GM19455 (cell line): Measurements from ENCODE around the gene SECTM1.

Experiments
- ATAC-seq: cut with Tn5 transposase; IDR thresholded peaks from one replicate; pipeline ENCODE4 v1.9.1; 2021; ENCODE audit not compliant: unreplicated experiment

Gene SECTM1

GRCh38 chr17:82282239-82283207 lies 51.0 kb downstream of the SECTM1 start:
- no peak for ATAC-seq

- ATAC-seq: no peak
Observed at GRCh38 chr17:82281502-82282238, 51.9 kb downstream of the SECTM1 start.

GRCh38 chr17:82281076-82281475 lies 52.5 kb downstream of the SECTM1 start:
- no peak for ATAC-seq

GRCh38 chr17:82280537-82280936 lies 53.0 kb downstream of the SECTM1 start:
- no peak for ATAC-seq

GRCh38 chr17:82278786-82279391 lies 54.7 kb downstream of the SECTM1 start:
- no peak for ATAC-seq

- no peak for ATAC-seq
Observed at GRCh38 chr17:82278308-82278707, 55.3 kb downstream of the SECTM1 start.

GRCh38 chr17:82277851-82278250 lies 55.7 kb downstream of the SECTM1 start:
- no peak for ATAC-seq

- ATAC-seq: no peak
Observed at GRCh38 chr17:82276938-82277337, 56.6 kb downstream of the SECTM1 start.

GRCh38 chr17:82275326-82275725 lies 58.2 kb downstream of the SECTM1 start:
- no peak for ATAC-seq

GRCh38 chr17:82274134-82275020 lies 59.2 kb downstream of the SECTM1 start:
- no peak for ATAC-seq

GRCh38 chr17:82273327-82274133 lies 60.0 kb downstream of the SECTM1 start, which contains the start of gene CSNK1D:
TSS of gene CSNK1D (minus strand) at chr17:82273700. CDS start at chr17:82273381, 319 bp downstream.
- peak; percentile 67 for ATAC-seq

- ATAC-seq: no peak
Observed at GRCh38 chr17:82272495-82273326, 60.9 kb downstream of the SECTM1 start.

- no peak for ATAC-seq
Observed at GRCh38 chr17:82271401-82271800, 62.2 kb downstream of the SECTM1 start.
